ENCODE measurements around the gene KLHDC8A. TPM values are rescaled to one million over a fixed set of nuclear protein-coding genes. Genes with fewer than 3 reads are reported as not detected.

The KLHDC8A gene
- total and polyA plus RNA-seq, 2 of the 13 experiments (the other 11 are each of a cell fraction or from before 2014, with no cell fraction given) = not detected

DNA sequence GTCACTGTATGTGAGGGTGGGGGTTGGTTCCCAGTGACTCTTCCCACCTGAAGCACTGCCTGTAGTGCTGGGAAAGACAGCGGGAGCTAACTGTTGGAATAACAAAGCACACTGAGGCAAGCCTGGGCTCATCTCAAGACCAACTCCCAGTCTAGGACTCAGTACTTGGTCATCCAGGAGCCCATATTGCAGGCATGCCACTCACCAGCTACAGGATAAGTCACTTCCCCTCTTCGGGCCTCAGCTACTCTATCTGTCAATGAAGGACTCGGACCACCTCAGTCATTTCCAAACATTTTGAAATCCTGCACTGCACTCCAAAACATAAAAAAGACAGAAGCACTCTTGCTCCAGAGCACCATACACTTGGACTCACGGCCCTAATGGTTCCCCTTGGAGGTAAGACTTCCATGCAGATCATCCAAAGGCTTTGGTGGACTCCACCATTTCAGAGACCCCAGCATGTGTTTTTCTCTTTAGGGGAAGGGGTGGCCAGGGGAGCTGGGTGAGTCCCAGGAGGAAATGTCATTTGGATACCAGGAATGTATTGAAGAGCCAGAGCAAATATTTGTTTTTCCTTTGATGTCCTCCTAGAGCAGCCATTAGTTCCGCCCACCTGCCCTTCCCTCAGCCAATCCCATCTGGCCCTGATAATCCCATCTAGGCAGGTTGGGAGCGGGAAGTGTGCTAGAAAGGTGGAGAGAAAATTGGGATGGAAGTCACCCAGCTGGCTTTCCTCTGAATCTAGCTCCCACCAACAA, 38.3 kb downstream of the KLHDC8A start (continued):
- TF ChIP-seq, protein P1, sequence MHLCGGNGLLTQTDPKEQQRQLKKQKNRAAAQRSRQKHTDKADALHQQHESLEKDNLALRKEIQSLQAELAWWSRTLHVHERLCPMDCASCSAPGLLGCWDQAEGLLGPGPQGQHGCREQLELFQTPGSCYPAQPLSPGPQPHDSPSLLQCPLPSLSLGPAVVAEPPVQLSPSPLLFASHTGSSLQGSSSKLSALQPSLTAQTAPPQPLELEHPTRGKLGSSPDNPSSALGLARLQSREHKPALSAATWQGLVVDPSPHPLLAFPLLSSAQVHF (CRISPR knock-in tag; IDR thresholded peaks at IDR 0.05) = no peak
- TF ChIP-seq ZNF34 (CRISPR knock-in tag; IDR thresholded peaks at IDR 0.05; ENCODE audit: borderline replicate concordance) = no peak
- no peak for TF ChIP-seq EHMT2 (IDR thresholded peaks at IDR 0.05; ENCODE audit: borderline replicate concordance, low read depth, low read length)
- TF ChIP-seq, protein P2, sequence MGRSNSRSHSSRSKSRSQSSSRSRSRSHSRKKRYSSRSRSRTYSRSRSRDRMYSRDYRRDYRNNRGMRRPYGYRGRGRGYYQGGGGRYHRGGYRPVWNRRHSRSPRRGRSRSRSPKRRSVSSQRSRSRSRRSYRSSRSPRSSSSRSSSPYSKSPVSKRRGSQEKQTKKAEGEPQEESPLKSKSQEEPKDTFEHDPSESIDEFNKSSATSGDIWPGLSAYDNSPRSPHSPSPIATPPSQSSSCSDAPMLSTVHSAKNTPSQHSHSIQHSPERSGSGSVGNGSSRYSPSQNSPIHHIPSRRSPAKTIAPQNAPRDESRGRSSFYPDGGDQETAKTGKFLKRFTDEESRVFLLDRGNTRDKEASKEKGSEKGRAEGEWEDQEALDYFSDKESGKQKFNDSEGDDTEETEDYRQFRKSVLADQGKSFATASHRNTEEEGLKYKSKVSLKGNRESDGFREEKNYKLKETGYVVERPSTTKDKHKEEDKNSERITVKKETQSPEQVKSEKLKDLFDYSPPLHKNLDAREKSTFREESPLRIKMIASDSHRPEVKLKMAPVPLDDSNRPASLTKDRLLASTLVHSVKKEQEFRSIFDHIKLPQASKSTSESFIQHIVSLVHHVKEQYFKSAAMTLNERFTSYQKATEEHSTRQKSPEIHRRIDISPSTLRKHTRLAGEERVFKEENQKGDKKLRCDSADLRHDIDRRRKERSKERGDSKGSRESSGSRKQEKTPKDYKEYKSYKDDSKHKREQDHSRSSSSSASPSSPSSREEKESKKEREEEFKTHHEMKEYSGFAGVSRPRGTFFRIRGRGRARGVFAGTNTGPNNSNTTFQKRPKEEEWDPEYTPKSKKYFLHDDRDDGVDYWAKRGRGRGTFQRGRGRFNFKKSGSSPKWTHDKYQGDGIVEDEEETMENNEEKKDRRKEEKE (IDR thresholded peaks at IDR 0.05) = no peak
- TF ChIP-seq, protein P3, sequence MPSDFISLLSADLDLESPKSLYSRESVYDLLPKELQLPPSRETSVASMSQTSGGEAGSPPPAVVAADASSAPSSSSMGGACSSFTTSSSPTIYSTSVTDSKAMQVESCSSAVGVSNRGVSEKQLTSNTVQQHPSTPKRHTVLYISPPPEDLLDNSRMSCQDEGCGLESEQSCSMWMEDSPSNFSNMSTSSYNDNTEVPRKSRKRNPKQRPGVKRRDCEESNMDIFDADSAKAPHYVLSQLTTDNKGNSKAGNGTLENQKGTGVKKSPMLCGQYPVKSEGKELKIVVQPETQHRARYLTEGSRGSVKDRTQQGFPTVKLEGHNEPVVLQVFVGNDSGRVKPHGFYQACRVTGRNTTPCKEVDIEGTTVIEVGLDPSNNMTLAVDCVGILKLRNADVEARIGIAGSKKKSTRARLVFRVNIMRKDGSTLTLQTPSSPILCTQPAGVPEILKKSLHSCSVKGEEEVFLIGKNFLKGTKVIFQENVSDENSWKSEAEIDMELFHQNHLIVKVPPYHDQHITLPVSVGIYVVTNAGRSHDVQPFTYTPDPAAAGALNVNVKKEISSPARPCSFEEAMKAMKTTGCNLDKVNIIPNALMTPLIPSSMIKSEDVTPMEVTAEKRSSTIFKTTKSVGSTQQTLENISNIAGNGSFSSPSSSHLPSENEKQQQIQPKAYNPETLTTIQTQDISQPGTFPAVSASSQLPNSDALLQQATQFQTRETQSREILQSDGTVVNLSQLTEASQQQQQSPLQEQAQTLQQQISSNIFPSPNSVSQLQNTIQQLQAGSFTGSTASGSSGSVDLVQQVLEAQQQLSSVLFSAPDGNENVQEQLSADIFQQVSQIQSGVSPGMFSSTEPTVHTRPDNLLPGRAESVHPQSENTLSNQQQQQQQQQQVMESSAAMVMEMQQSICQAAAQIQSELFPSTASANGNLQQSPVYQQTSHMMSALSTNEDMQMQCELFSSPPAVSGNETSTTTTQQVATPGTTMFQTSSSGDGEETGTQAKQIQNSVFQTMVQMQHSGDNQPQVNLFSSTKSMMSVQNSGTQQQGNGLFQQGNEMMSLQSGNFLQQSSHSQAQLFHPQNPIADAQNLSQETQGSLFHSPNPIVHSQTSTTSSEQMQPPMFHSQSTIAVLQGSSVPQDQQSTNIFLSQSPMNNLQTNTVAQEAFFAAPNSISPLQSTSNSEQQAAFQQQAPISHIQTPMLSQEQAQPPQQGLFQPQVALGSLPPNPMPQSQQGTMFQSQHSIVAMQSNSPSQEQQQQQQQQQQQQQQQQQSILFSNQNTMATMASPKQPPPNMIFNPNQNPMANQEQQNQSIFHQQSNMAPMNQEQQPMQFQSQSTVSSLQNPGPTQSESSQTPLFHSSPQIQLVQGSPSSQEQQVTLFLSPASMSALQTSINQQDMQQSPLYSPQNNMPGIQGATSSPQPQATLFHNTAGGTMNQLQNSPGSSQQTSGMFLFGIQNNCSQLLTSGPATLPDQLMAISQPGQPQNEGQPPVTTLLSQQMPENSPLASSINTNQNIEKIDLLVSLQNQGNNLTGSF (CRISPR knock-in tag; IDR thresholded peaks at IDR 0.05) = no peak
- TF ChIP-seq, protein P4, sequence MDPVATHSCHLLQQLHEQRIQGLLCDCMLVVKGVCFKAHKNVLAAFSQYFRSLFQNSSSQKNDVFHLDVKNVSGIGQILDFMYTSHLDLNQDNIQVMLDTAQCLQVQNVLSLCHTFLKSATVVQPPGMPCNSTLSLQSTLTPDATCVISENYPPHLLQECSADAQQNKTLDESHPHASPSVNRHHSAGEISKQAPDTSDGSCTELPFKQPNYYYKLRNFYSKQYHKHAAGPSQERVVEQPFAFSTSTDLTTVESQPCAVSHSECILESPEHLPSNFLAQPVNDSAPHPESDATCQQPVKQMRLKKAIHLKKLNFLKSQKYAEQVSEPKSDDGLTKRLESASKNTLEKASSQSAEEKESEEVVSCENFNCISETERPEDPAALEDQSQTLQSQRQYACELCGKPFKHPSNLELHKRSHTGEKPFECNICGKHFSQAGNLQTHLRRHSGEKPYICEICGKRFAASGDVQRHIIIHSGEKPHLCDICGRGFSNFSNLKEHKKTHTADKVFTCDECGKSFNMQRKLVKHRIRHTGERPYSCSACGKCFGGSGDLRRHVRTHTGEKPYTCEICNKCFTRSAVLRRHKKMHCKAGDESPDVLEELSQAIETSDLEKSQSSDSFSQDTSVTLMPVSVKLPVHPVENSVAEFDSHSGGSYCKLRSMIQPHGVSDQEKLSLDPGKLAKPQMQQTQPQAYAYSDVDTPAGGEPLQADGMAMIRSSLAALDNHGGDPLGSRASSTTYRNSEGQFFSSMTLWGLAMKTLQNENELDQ (CRISPR knock-in tag; IDR thresholded peaks at IDR 0.05; ENCODE audit: borderline replicate concordance) = no peak
- TF ChIP-seq, protein P5, sequence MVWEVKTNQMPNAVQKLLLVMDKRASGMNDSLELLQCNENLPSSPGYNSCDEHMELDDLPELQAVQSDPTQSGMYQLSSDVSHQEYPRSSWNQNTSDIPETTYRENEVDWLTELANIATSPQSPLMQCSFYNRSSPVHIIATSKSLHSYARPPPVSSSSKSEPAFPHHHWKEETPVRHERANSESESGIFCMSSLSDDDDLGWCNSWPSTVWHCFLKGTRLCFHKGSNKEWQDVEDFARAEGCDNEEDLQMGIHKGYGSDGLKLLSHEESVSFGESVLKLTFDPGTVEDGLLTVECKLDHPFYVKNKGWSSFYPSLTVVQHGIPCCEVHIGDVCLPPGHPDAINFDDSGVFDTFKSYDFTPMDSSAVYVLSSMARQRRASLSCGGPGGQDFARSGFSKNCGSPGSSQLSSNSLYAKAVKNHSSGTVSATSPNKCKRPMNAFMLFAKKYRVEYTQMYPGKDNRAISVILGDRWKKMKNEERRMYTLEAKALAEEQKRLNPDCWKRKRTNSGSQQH (CRISPR knock-in tag; IDR thresholded peaks at IDR 0.05; ENCODE audit: low read depth) = no peak
- TF ChIP-seq SMARCE1 (IDR thresholded peaks at IDR 0.05; ENCODE audit: borderline replicate concordance) = no peak
- no peak for TF ChIP-seq CHCHD3 (CRISPR knock-in tag; IDR thresholded peaks at IDR 0.05)
- TF ChIP-seq ATF1 (CRISPR knock-in tag; IDR thresholded peaks at IDR 0.05) = no peak
- TF ChIP-seq POLR2AphosphoS2 (IDR thresholded peaks at IDR 0.05; ENCODE audit: low read depth, low read length) = no peak
- TF ChIP-seq SMARCC2 (IDR thresholded peaks at IDR 0.05) = no peak
- TF ChIP-seq, protein P6, sequence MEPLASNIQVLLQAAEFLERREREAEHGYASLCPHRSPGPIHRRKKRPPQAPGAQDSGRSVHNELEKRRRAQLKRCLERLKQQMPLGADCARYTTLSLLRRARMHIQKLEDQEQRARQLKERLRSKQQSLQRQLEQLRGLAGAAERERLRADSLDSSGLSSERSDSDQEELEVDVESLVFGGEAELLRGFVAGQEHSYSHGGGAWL (CRISPR knock-in tag; IDR thresholded peaks at IDR 0.05) = no peak
- no peak for TF ChIP-seq ZNF143 (CRISPR knock-in tag; IDR thresholded peaks at IDR 0.05)
- no peak for TF ChIP-seq SP1 (IDR thresholded peaks at IDR 0.05)
- TF ChIP-seq SP1 (CRISPR knock-in tag; IDR thresholded peaks at IDR 0.05) = no peak

Data from HepG2 (cell line).